GM12865 (cell line): ENCODE data around the gene MED13L.

Experiments used
- DNase-seq: peaks from one replicate; pipeline ENCODE4 v3.0.0; 2010; ENCODE audit warnings: low read depth
- H3K4me3 ChIP-seq: 2 replicates; pipeline ENCODE4 v1.5.1; 2011; ENCODE audit warnings: mild to moderate bottlenecking, low read depth, low read length, control low read depth
- CTCF ChIP-seq: IDR thresholded peaks from 2 replicates; pipeline ENCODE4 v1.5.1; 2011; ENCODE audit warnings: low read length, control low read depth, low read depth, inconsistent platforms; ENCODE audit not compliant: insufficient read depth; ENCODE audit errors: missing control alignments

Gene MED13L

GRCh38 chr12:116248930-116249329, 28.6 kb downstream of the MED13L start:
- no peak for DNase-seq
- no peak for TF ChIP-seq CTCF
- H3K4me3 ChIP-seq = no peak overlapping the region

GRCh38 chr12:116248433-116248832, 29.1 kb downstream of the MED13L start:
- H3K4me3 ChIP-seq = no peak overlapping the region
- DNase-seq = peak; percentile 12
- no peak for TF ChIP-seq CTCF

GRCh38 chr12:116247377-116247776, 30.1 kb downstream of the MED13L start:
- TF ChIP-seq CTCF = no peak
- no peak overlapping the region for H3K4me3 ChIP-seq
- no peak for DNase-seq

GRCh38 chr12:116246490-116247179, 30.9 kb downstream of the MED13L start:
- TF ChIP-seq CTCF = no peak
- DNase-seq = no peak
- H3K4me3 ChIP-seq = no peak overlapping the region

GRCh38 chr12:116245189-116245588, 32.3 kb downstream of the MED13L start:
- DNase-seq = no peak
- no peak for TF ChIP-seq CTCF
- no peak overlapping the region for H3K4me3 ChIP-seq

GRCh38 chr12:116244474-116245090, 32.9 kb downstream of the MED13L start:
- no peak for DNase-seq
- no peak for TF ChIP-seq CTCF
- no peak overlapping the region for H3K4me3 ChIP-seq

- no peak overlapping the region for H3K4me3 ChIP-seq
- TF ChIP-seq CTCF = no peak
- DNase-seq = no peak
Measured at GRCh38 chr12:116244001-116244400, 33.5 kb downstream of the MED13L start.
